HTERT RPE-1 (cell line): ENCODE results near the gene MFSD2A.
"Not testable (repeated sequence)": the region's sequence is repeated elsewhere in the genome, so short reads cannot be mapped to it uniquely, and the experiment has no call there.

Source experiments
- in situ Hi-C: fragments of 300-500 bp; cut with MboI; formaldehyde crosslinking; loops from 4 replicates; pipeline ENCODE4 v1.14.3; 2020; ENCODE audit warnings: low sequenced_read_pairs

MFSD2A gene

DNA sequence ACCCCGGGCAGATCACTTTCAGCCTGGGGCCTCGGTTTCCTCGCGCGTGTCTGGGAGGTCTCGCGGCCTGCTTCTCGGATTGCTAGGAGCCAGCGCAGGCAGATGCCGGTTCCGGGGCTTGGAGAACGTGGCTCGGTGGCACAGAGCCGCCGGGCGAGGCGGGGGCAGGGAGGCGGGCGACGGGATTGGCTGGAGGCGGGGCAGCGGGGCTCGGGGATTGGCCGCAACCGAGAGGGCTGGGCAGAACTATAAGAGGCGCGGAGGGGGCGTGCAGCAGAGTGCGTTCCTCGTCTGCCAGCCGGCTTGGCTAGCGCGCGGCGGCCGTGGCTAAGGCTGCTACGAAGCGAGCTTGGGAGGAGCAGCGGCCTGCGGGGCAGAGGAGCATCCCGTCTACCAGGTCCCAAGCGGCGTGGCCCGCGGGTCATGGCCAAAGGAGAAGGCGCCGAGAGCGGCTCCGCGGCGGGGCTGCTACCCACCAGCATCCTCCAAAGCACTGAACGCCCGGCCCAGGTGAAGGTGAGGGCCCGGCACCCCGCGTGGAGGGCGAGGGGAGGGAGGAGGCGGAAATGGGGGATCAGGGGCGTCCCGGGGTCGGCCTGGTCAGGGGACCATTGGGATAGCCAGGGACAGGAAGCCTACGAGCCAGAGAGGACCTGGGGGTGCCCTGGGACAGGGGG is at the start of gene MFSD2A:
MFSD2A (plus strand) TSS at position 276 of the 677 bp plus-strand sequence; CDS start at position 424, 148 bp downstream.
- in situ Hi-C loops, result no loop called here

DNA sequence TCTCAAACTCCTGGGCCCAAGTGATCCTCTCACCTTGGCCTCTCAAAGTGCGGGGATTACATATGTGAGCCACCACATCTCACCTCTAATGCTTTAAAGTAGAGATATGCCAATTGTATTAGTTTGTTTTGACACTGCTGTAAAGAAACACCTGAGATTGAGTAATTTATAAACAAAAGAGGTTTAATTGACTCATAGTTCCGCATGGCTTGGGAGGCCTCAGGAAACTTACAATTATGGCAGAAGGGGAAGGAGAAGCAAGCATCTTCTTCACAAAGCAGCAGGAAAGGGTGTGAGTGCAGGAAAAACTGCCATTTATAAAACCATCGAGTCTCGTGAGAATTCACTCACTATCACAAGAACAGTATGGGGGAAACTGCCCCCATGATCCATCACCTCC is 49.8 kb upstream of the MFSD2A start:
- in situ Hi-C loops, result no loop called here

DNA sequence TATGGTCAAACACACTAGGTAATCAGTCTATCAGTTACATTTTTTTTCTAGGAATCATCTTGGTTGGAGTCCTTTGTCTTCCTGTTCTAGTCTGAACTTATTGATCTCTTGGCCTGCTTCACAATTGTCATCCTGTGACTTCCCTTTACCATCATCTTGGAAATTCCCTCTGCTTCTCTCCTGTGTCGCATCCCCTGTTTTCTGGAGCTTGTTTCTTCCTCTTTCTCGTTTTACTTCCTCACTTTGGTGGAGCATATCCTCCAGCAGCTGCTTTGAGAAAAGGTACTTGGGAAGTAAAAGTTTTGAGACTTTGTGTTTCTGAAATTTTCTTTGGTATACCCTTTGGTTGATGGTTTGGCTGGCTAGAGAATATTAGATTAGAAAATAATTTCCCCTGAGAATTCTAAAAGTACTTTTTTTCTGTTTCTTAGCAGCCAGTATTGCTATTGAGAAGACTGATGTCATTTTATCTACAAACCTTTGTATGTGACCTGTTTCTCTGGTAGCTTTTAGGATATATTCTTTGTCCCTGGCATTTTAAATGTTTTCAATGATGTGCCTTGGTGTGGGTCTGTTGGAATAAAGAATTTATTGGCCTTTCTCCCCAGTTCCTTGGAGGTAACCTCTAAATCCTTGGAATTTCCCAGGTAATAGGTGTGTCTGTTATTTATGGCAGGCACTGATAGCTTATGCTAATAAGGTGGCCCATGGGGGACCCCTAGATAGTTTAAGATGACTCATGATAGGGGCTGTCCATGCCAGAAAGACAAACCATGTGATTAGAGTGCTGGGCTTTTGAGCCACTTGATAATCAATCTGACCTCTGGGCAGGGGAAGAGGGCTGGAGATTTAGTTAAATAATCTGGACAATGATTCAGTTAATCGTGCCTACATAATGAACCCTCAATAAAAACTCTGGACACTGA is 47.2 kb upstream of the MFSD2A start:
- in situ Hi-C loops, result no loop called here

DNA sequence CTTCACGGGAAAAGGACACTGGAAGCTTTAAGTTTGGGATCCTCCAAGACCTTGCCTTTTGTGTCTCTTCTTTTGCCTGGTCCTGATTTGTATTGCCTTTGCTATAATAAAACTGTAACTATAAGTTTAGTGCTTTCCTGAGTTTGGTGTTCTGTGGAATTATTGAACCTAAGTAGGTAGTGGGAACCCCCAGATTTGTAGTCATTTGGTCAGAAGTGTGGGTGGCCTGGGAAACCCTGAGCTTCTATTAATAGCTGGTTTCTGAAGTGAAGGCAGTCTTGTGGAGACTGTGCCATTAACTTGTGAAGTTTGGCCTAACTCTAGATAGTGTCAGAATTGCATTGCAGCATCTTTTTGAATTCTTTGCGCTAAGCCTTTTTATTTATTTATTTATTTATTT is 46.4 kb upstream of the MFSD2A start:
- in situ Hi-C loops, result no loop called here

DNA sequence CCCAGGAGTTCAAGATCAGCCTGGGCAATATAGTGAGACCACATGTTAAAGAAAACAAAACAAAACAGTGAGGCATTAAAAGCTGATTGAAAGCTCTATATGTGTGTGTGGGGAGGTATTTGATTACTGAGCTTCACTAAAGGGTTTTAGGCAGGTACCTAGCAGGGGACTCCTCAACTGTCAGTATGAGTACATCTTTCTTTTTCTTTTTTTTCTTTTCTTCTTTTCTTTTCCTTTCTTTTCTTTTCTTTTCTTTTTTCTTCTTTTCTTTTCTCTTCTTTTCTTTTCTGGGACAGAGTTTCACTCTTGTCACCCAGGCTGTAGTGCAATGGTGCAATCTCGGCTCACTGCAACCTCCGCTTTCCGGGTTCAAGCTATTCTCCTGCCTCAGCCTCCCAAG is 44.7 kb upstream of the MFSD2A start:
- in situ Hi-C loops, result no loop called here

DNA sequence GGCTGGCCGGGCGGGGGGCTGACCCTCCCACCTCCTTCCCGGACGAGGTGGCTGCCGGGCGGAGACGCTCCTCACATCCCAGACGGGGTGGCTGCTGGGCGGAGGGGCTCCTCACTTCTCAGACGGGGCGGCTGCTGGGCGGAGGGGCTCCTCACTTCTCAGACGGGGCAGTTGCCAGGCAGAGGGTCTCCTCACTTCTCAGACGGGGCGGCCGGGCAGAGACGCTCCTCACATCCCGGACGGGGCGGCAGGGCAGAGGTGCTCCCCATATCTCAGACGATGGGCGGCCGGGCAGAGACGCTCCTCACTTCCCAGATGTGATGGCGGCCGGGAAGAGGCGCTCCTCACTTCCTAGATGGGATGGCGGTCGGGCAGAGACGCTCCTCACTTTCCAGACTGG is 41.8 kb upstream of the MFSD2A start:
- in situ Hi-C loops, result not testable (repeated sequence)

DNA sequence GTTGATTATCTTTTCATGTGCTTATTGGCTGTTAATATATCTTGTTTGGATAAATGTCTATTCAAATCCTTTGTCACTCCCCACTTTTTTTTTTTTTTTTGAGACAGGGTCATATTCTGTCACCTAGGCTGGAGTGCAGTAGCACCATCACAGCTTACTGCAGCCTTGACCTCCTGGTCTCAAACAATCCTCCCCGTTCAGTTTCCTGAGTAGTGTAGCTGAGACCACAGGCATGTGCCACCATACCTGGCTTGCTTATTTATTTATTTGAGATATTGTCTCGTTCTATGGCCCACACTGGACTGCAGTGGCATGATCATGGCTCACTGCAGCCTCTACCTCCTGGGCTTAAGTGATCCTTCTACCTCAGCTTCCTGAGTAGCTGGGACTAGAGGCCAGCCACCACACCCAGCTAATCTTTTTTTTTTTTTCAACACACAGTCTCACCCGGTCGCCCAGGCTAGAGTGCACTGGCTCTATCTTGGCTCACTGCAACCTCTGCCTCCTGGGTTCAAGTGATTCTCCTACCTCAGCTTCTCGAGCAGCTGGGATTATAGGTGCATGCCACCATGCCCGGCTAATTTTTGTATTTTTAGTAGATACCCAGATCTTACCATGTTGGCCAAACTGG is 39.3 kb upstream of the MFSD2A start:
- in situ Hi-C loops, result no loop called here

DNA sequence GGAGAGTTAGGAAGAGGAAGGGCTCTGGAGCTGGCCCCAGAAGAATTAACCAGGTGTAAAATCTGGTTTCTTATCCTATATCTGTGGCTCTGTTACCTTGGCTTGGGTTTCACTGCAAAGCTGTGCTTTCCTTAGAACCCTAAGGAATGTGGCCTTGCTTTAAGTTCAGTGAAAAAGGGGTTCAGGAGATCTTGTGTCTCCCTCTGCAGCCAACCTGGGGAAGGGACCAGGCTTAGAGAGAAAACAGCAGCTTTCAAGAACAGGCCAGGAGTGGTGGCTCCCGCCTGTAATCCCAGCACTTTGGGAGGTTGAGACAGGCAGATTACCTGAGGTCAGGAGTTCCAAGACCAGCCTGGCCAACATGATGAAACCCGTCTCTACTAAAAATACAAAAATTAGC is 37.1 kb upstream of the MFSD2A start:
- in situ Hi-C loops, result no loop called here

DNA sequence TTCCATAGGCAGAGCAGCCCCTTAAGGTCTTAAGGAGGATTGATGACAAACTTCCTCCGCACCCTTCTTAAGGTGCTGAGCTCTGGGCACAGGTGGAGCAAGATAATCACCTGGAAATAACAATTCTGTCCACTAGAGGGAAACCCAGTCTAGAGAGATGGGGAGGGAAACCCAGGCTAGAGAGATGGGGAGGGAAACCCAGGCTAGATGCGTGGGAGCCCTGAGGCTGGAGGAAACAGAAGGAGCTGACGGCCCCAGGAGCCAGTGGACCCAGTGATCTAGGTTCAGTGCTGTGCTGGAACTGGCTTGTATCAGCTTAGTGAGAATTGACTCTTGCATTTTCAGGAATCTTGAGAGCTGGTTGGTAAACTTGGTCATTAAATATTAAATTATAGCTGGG is 35.4 kb upstream of the MFSD2A start:
- in situ Hi-C loops, result no loop called here

DNA sequence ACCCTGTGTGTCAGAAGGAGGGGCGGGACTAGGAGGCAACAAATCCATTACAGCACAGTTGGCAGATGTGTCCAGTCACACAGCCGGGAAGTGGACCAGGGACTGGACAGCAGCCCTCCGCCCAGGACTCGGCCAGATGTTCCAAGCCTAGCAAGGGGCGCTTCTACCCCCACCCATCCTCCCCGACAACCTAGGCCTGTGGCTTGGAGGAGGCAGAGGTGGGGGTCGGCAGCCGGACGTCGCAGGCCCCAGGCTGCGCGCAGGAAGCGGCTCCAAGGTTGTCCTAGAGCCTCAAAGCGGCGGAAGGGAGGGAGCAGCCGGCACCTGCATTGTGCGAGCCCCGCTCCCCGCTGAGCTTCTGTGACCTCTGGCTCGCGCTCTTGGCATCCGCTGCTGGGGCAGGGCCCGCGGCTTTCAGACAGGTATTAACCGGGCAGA is 32.7 kb upstream of the MFSD2A start:
- in situ Hi-C loops, result no loop called here

DNA sequence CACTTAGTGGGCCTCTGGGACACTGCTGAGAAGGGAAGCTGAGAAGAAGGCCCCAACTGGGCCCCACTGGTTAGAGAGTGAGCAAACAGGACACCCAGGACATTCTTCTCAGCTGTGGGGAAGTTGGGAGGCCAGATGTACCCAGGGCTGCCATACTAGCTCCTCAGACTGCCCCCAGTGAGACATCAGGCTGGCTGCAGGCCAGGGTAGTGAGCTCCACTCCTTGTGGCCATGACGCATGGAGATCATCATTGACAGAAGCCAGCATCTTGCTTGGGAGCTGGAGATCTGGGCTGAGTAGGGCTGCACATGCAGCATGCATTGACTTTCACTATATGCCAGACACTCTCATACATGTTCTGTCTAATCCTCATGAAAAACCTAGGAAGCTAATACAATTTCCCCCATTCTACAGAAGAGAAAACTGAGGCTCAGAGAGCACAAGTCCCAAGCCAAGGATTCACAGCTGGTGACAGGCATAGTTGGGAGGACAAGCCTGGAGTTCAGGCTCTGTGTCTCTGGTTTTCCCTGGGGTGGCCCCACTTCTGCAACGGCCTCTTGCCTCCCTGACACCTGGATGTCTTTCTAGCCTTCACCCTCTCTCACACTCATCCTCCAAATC is 29.1 kb upstream of the MFSD2A start:
- in situ Hi-C loops, result no loop called here

DNA sequence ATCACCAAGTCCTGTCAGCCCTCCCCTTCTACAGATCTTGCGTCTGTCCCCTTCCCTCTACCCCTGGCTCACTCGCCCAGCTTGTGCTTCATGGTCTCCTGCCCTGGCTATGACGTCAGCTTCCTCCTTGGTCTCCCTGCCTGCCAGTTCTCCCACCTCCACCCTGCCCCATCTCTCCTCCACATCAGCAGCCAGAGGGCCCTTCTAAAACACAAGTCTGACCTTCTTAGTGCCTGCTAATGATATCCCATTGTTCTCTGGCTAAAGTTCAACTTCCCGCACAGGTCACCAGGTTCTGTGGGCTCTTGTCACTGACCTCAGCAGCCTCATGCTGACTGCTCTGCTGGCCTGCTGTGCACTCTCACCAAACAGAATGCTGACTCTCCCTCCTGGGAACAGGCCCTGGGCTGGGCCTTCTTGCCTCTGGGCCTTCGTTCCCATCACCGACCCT is 28.6 kb upstream of the MFSD2A start:
- in situ Hi-C loops, result no loop called here

DNA sequence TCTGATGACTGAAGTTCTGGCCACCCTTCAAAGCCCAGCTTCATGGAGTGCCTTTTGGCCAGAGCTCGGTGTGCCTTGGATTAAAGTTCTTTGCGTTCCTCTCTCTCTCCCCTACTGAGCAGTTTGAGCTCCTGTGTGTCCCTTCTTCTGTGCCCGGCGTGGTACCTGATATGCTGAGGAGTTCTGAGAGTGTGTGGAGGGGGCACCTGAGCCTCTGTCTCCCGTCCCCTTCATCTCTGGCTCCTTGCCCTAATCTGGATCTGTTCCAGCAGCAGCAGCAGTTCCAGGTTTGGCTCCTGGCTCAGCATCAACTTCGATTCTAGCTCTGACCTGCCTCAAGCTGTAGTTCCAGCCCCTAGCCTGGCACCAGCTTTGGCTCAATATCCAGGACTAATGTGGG is 28.1 kb upstream of the MFSD2A start:
- in situ Hi-C loops, result no loop called here

DNA sequence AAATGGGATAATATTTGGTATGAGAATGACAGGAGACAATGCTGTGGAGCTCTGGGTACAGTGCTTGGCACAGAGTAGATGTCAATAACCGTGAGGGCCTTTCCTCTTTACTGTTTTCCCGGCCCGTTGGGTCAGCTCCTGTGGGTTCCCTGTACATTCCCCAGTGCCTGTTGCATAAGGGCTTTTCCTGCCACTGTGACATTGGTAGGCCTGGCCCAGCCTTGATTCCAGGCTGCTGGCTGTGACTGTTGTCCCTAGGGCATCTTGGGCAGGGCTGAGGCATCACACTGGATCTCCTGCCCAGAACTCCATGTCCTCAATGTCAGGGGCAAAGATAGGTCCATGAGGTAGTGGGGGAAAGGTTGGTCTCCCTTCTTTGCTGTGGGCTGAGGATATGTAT is 27.4 kb upstream of the MFSD2A start:
- in situ Hi-C loops, result no loop called here

DNA sequence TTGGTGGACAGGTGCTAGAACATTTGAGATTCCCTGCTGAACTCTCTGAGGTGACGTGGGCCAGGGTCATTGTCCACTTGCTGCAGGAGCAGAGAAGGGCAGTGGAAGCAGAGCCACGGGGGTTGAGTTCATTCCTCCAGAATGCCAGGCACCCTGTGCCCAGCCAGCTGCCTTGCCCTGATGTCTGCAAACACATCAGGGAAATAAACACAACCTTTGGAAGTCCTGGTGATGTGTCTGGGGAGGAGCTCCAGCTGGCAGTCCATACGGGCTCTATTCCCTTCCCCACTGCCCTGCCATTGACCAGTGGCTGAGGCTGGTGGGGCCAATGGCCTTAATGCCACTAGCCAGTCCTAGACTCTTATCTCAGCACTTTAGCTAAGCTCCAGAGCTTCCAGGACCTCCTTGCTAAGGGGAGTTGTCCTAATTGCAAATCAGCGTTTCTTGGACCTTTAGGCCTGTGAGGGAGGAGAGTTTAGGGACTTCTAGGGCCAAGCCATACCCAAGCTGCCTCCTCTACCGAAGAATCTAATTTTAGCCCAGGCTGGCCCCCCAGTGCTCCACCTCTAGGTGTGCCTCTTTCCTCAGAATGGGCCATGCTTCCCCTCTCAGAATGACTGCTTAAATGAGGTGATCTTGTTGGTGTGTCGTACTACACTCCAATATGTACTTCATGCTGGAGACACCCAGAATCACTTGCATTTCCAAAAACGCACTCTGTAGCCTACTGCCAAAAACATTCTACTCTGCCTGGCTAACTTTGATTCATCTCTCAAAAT is 25.9 kb upstream of the MFSD2A start:
- in situ Hi-C loops, result no loop called here

DNA sequence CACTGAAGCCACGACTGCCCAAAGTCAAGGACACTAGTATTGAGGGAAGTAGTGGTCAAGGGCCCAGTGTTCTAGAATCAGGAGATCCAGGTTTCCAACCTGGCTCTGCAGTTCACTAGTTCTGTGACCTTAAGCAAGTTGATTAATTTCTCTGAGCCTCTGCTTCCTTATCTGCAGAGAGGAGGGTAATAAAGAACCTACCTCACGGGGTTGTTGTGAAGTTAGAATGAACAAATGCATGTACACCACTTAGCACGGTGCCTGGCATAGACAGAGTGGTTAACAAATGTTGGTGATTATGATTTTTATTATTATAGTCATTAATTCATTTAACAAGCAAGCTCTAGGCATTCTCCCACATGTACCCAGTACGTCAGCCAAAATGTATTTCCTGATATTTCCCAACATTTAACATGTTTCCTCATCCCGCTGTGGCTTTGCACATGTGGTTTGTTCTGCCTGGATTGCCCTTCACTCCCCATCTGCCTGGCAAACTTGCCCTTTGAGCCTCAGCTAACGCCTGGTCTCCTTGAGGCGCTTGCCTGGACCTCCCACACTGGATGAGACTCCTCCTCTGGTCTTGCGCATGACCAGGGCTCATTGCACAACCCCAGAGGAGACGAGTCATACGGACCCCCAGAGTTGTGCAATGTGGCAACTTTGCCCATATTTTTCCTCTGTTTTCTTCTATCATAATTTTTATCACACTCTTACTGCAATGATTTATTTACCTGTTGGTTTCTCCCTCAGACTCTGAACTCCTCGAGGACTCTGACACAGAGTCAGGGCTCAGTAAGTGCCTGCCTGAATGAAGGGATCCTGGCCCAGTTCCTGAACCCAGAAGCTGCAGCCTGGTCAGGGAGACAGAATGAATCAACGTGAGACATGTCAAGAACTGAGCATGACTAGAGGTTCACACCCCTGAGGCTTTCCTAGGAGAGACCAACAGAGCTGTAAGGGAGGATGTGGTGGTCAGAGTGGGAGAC is 20.7 kb upstream of the MFSD2A start:
- in situ Hi-C loops, result no loop called here

DNA sequence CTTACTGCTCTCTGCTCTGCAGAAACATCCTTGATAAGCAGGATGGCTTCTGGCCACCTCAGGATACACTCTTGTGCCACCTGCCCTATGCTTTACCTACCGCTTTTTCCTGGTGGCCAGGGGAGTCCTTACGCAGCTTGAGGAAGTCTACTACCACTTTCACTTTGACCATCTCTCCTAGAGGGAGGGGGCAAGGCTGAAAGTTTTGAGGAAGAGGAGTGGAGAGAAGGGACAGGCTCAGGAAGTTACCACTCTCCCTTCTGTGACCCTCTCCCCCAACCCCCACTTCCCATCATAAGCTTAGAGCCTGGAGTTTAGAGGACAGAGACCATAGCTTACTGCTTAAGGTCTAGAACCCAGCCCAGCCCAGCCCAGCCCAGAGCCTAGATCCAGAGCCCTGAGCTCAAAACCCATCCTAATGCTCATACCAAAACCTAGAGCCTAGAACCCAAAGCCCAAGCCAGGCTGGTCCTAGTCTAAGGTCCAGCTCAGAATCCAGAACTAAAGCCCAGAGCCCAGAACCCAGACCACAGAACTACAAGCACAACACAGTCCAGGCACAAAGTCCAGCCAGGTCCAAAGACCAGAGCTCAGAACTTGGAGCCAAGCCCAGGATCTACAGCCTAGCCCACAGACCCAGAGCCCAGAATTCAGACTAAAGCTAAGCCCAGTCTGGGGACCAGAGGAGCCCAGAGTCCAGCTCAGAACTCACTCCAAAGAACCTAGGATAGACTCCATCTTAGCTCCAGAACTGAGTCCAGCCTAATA is 18.0 kb upstream of the MFSD2A start:
- in situ Hi-C loops, result no loop called here

DNA sequence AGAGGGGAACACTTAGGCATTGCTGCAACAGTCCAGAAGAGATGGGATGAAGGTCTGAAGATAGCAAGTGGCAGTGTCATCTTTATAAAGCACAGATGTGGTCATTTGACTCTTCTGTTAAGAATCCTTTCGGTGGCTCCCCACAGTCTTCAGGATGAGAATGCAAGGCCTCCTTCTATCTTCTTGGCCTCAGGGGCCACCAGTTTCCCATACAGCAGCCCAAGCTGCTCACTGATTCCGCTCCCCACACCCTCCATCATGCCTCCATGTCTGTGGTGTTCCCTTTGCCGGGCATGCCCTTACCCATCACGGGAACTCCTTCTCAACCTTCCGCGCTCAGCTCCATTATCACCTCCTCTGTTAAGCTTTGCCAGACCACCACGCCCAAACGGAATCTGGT is 16.1 kb upstream of the MFSD2A start:
- in situ Hi-C loops, result no loop called here

DNA sequence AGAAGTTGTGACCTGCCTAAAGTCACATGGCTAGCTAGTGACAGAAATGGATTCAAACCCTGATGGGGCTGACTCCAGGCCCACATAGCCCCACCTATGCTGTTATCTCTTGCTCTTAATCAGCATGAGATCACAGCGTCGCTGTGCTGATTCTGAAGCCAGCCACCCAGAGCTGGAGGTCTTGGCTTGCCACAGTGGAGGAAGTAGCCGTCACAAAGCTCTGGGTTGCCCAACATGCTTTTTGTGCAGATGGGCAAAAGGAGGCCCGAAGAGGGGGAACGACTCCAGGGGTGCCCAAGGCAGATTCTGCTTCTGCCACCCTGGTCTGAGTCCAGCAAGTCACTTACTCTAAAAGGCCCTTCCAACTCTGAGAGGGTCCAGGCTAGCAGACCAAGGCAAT is 14.7 kb upstream of the MFSD2A start:
- in situ Hi-C loops, result no loop called here
